HEK293T (cell line): ENCODE measurements around the gene WDR18.

Experiments used
- CTCF ChIA-PET: fragments of 350-600 bp; formaldehyde crosslinking; extraction: SDS; loops from one replicate; lab custom pipeline; 2021; ENCODE audit warnings: antibody characterized with exemption, inconsistent platforms; lab: Yijun Ruan, JAX
- POLR2A ChIA-PET: fragments of 350-600 bp; formaldehyde crosslinking; extraction: SDS; loops from one replicate; lab custom pipeline; 2020; ENCODE audit warnings: antibody characterized with exemption, inconsistent platforms; lab: Yijun Ruan, JAX
- DNase-seq: peaks from one replicate; pipeline ENCODE4 v3.0.0; 2012; ENCODE audit warnings: mixed read lengths; ENCODE audit errors: extremely low spot score
- ARNT ChIP-seq: fragments of 450-650 bp; IDR thresholded peaks from 2 replicates; pipeline ENCODE4 v1.6.1; 2017; ENCODE audit warnings: mild to moderate bottlenecking
- BHLHE40 ChIP-seq: fragments of 450-650 bp; IDR thresholded peaks from 2 replicates; pipeline ENCODE4 v1.6.1; 2016; ENCODE audit warnings: mild to moderate bottlenecking, moderate library complexity, borderline replicate concordance
- CTBP1 ChIP-seq: fragments of 450-650 bp; IDR thresholded peaks from 2 replicates; pipeline ENCODE4 v1.6.1; 2016; ENCODE audit warnings: borderline replicate concordance
- ELF4 ChIP-seq: fragments of 450-650 bp; IDR thresholded peaks from 2 replicates; pipeline ENCODE4 v1.6.1; 2017; ENCODE audit warnings: antibody characterized with exemption
- FOXA1 ChIP-seq: fragments of 450-650 bp; IDR thresholded peaks from 2 replicates; pipeline ENCODE4 v1.6.1; 2016; ENCODE audit warnings: mild to moderate bottlenecking
- FOXK2 ChIP-seq: fragments of 450-650 bp; IDR thresholded peaks from 2 replicates; pipeline ENCODE4 v1.6.1; 2016; ENCODE audit warnings: mild to moderate bottlenecking
- FOXM1 ChIP-seq: fragments of 450-650 bp; IDR thresholded peaks from 2 replicates; pipeline ENCODE4 v1.6.1; 2017; ENCODE audit warnings: mild to moderate bottlenecking, borderline replicate concordance
- HDGF ChIP-seq: fragments of 450-650 bp; IDR thresholded peaks from 2 replicates; pipeline ENCODE4 v1.6.1; 2017; ENCODE audit warnings: antibody characterized with exemption, borderline replicate concordance
- L3MBTL2 ChIP-seq: fragments of 450-650 bp; conservative IDR thresholded peaks from 2 replicates; pipeline ENCODE4 v1.6.1; 2016; ENCODE audit warnings: mild to moderate bottlenecking
- LEF1 ChIP-seq: fragments of 450-650 bp; IDR thresholded peaks from 2 replicates; pipeline ENCODE4 v1.6.1; 2017; ENCODE audit warnings: mild to moderate bottlenecking, borderline replicate concordance
- NFRKB ChIP-seq: fragments of 450-650 bp; IDR thresholded peaks from 2 replicates; pipeline ENCODE4 v1.6.1; 2016; ENCODE audit warnings: mild to moderate bottlenecking, moderate library complexity
- SP1 ChIP-seq: fragments of 450-650 bp; IDR thresholded peaks from 2 replicates; pipeline ENCODE4 v1.6.1; 2017
- SUZ12 ChIP-seq: fragments of 450-650 bp; IDR thresholded peaks from 2 replicates; pipeline ENCODE4 v1.6.1; 2016; ENCODE audit warnings: mild to moderate bottlenecking
- TARDBP ChIP-seq: fragments of 450-650 bp; IDR thresholded peaks from 2 replicates; pipeline ENCODE4 v1.6.1; 2016
- ZNF384 ChIP-seq: fragments of 450-650 bp; IDR thresholded peaks from 2 replicates; pipeline ENCODE4 v1.6.1; 2016
- TF ChIP-seq, protein P1 (sequence below): fragments of 450-650 bp; IDR thresholded peaks from 2 replicates; pipeline ENCODE4 v1.6.1; 2016

Gene WDR18

GRCh38 chr19:1040476-1041271 lies 56.5 kb downstream of the WDR18 start:
- peak; percentile 65 for TF ChIP-seq CTBP1
- TF ChIP-seq, protein P1, sequence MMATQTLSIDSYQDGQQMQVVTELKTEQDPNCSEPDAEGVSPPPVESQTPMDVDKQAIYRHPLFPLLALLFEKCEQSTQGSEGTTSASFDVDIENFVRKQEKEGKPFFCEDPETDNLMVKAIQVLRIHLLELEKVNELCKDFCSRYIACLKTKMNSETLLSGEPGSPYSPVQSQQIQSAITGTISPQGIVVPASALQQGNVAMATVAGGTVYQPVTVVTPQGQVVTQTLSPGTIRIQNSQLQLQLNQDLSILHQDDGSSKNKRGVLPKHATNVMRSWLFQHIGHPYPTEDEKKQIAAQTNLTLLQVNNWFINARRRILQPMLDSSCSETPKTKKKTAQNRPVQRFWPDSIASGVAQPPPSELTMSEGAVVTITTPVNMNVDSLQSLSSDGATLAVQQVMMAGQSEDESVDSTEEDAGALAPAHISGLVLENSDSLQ = peak; percentile 100
- no peak for TF ChIP-seq ELF4
- POLR2A ChIA-PET = interaction anchor here (0.6 to 3.8 kb wide), 9 partner anchors 11 to 286 kb away, joined by 3 to 29 read pairs (median 3); partner anchors contain the start of genes CIRBP, CNN2 and RNU6-2
- peak; percentile 87 for DNase-seq
- CTCF ChIA-PET = no interaction called here

GRCh38 chr19:1041272-1041834 lies 57.2 kb downstream of the WDR18 start:
- ChIA-PET CTCF (no interaction called here), POLR2A (interaction anchor here (0.6 to 3.8 kb wide), 4 partner anchors 14 to 48 kb away, joined by 3 to 29 read pairs (median 3); partner anchors contain the start of genes CNN2 and RNU6-2)
- DNase-seq = no peak

GRCh38 chr19:1041835-1042685 lies 57.9 kb downstream of the WDR18 start:
- no peak for TF ChIP-seq SP1
- no peak for TF ChIP-seq SUZ12
- TF ChIP-seq HDGF = no peak
- no peak for TF ChIP-seq TARDBP
- no peak for TF ChIP-seq FOXM1
- TF ChIP-seq BHLHE40 = no peak
- no peak for TF ChIP-seq L3MBTL2
- no peak for TF ChIP-seq CTBP1
- no peak for TF ChIP-seq LEF1
- no peak for TF ChIP-seq ARNT
- TF ChIP-seq FOXA1 = no peak
- no peak for TF ChIP-seq ZNF384
- TF ChIP-seq, protein P1 = no peak
- no peak for TF ChIP-seq NFRKB
- ChIA-PET CTCF (no interaction called here), POLR2A (interaction anchor here (1.0 to 3.8 kb wide), 3 partner anchors 15 to 227 kb away, joined by 3 to 29 read pairs (median 7); partner anchors contain the start of gene CNN2)
- no peak for DNase-seq

More at GRCh38 chr19:1041272-1041834, 57.2 kb downstream of the WDR18 start:
- TF ChIP-seq L3MBTL2 (no peak), FOXM1 (no peak), HDGF (no peak)

DNA sequence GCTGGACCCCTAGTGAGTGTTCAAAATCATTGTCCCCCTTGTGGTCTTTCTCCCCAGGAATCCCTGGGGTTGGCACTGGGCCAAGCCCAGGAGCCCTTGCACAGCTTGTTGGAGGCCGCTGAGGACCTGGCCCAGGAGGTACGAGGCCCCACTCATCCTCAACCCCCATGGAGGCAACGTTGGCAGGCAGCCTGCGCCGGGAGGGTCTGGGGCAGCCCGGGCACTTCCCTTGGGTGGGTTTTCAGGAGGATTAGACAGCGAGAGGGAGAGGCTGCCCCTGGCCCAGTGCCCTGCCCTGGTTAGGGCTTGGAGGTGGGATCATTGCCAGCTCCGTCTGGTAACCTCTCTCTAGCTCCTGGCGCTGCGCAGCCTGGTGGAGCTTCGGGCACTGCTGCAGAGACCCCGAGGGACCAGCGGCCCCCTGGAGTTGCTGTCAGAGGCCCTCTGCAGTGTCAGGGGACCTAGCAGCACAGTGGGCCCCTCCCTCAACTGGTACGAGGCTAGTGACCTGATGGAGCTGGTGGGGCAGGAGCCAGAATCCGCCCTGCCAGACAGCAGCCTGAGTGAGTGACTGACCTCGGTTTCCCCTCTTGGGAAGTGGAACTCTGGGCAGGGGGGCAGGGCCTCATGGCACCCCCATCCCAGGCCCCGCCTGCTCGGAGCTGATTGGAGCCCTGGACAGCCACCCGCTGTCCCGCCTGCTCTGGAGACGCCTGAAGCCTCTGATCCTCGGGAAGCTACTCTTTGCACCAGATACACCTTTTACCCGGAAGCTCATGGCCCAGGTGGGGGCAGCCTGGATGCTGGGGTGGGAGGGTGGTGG lies 58.8 kb downstream of the WDR18 start:
- no peak for TF ChIP-seq TARDBP
- no peak for TF ChIP-seq SUZ12
- TF ChIP-seq SP1 = no peak
- no peak for TF ChIP-seq BHLHE40
- TF ChIP-seq ELF4 = no peak
- TF ChIP-seq, protein P1 = no peak
- TF ChIP-seq HDGF = no peak
- no peak for TF ChIP-seq FOXM1
- no peak for TF ChIP-seq L3MBTL2
- TF ChIP-seq ARNT = no peak
- TF ChIP-seq FOXK2 = no peak
- no peak for TF ChIP-seq FOXA1
- TF ChIP-seq NFRKB = no peak
- TF ChIP-seq CTBP1 = no peak
- no peak for TF ChIP-seq ZNF384
- TF ChIP-seq LEF1 = no peak
- ChIA-PET CTCF (no interaction called here), POLR2A (interaction anchor here (0.7 to 1.6 kb wide), 2 partner anchors 22 to 226 kb away, joined by 3 to 7 read pairs; partner anchors contain the start of gene RNU6-2)
- DNase-seq = no peak
